ENCODE measurements around the gene ZNF569. TPM values are rescaled to one million over a fixed set of nuclear protein-coding genes. Genes with fewer than 3 reads are reported as not detected.

The ZNF569 gene
- total and polyA plus RNA-seq, 2 of the 13 experiments (the other 11 are each of a cell fraction or from before 2014, with no cell fraction given), result 1.4 to 5.7 TPM

DNA sequence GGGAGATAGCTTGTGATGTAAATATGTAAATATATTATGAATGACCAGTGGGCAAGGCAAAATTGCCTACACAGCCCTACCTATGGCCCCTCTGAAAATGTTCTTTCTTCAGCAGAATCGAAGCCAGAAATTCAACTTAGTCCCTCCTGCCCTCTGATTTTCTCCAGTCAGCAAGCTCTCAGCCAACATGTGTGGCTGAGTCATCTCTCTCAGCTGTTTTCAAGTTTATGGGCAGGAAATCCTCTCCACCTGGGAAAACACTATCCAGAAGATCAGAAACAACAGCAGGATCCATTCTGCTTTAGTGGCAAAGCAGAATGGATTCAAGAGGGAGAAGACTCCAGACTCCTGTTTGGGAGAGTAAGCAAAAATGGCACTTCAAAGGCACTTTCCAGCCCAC is 105.2 kb downstream of the ZNF569 start (continued):
- TF ChIP-seq DNMT3B (CRISPR knock-in tag; conservative IDR thresholded peaks at IDR 0.05), result no peak

Other genes starting within 250 kb of the ZNF569 start
- 3.7 and 4.1 TPM in 2 replicates for gene ZNF383, start 249.2 kb downstream of the ZNF569 start, total RNA-seq (2016; rRNA removed; fragmentation: Illumina TruSeq; extraction: Trizol)
- 2.6 and 3.4 TPM in 2 replicates for gene ZNF383, start 249.2 kb downstream of the ZNF569 start, polyA plus RNA-seq (2011; rRNA removed)
- 3.5 and 4.2 TPM in 2 replicates for gene ZNF527, start 96.3 kb downstream of the ZNF569 start, total RNA-seq (2016; rRNA removed; fragmentation: Illumina TruSeq; extraction: Trizol)
- gene ZNF527, start 96.3 kb downstream of the ZNF569 start, polyA plus RNA-seq (2011; rRNA removed), result 1.0 and 1.5 TPM in 2 replicates
- gene ZNF570, start 1.9 kb upstream of the ZNF569 start, total RNA-seq (2016; rRNA removed; fragmentation: Illumina TruSeq; extraction: Trizol), result 4.4 and 6.0 TPM in 2 replicates
- 1.0 and 1.4 TPM in 2 replicates for gene ZNF570, start 1.9 kb upstream of the ZNF569 start, polyA plus RNA-seq (2011; rRNA removed)
- gene ZNF793, start 39.5 kb upstream of the ZNF569 start, total RNA-seq (2016; rRNA removed; fragmentation: Illumina TruSeq; extraction: Trizol), result 0.20 and 0.35 TPM in 2 replicates
- gene ZNF793, start 39.5 kb upstream of the ZNF569 start, polyA plus RNA-seq (2011; rRNA removed), result 0.13 and 0.14 TPM in 2 replicates
- gene ZNF571, start 127.3 kb upstream of the ZNF569 start, total RNA-seq (2016; rRNA removed; fragmentation: Illumina TruSeq; extraction: Trizol), result 1.9 and 4.0 TPM in 2 replicates
- gene ZNF571, start 127.3 kb upstream of the ZNF569 start, polyA plus RNA-seq (2011; rRNA removed), result 1.3 and 1.6 TPM in 2 replicates
- gene ZNF540, start 127.4 kb upstream of the ZNF569 start, total RNA-seq (2016; rRNA removed; fragmentation: Illumina TruSeq; extraction: Trizol), result 0.21 and 0.40 TPM in 2 replicates
- gene ZNF540, start 127.4 kb upstream of the ZNF569 start, polyA plus RNA-seq (2011; rRNA removed), result 0.21 and 0.47 TPM in 2 replicates
- gene ZFP30, start 188.0 kb upstream of the ZNF569 start, total RNA-seq (2016; rRNA removed; fragmentation: Illumina TruSeq; extraction: Trizol), result 19.2 and 25.0 TPM in 2 replicates
- gene ZFP30, start 188.0 kb upstream of the ZNF569 start, polyA plus RNA-seq (2011; rRNA removed), result 3.3 and 3.4 TPM in 2 replicates

Data from HepG2 (cell line).